Suprapubic skin (tissue), 4 donors: ENCODE results near the gene HOXB3.

Source experiments
- CTCF ChIP-seq, 2 donors: fragments of 200-600 bp in 1 of 2; fragments of 450-650 bp in 1 of 2; sonication (generic) in 1 of 2; IDR thresholded peaks; one replicate each; pipeline ENCODE4 v1.5.1; 2016 to 2019; ENCODE audit warnings: antibody characterized with exemption in 2 of 2, mild to moderate bottlenecking in 1 of 2, moderate library complexity in 1 of 2
- POLR2A ChIP-seq, 2 donors: fragments of 450-650 bp; IDR thresholded peaks; one replicate each; pipeline ENCODE4 v1.6.1; 2017; ENCODE audit warnings: antibody characterized with exemption in 2 of 2, mild to moderate bottlenecking in 2 of 2, moderate library complexity in 2 of 2
- POLR2AphosphoS5 ChIP-seq, 3 donors: sonication (generic); formaldehyde crosslinking; IDR thresholded peaks; one replicate each; pipeline ENCODE4 v1.6.1; 2017; ENCODE audit warnings: antibody characterized with exemption in 3 of 3

GRCh38 chr17:48631693-48632578 is 41.9 kb upstream of the HOXB3 start:
- TF ChIP-seq CTCF (IDR thresholded peaks at IDR 0.05) = no peak
- no peak for TF ChIP-seq POLR2AphosphoS5 (IDR thresholded peaks at IDR 0.05)
- no peak for TF ChIP-seq POLR2A (IDR thresholded peaks at IDR 0.05)
